ENCODE data around the gene RNF39. TPM values are rescaled to one million over a fixed set of nuclear protein-coding genes. Genes with fewer than 3 reads are reported as not detected.

The RNF39 gene
- total and polyA plus RNA-seq, 2 of the 13 experiments (the other 11 are each of a cell fraction or from before 2014, with no cell fraction given) = 0.13 to 1.8 TPM

- TF ChIP-seq ZNF609 (CRISPR knock-in tag; IDR thresholded peaks at IDR 0.05; ENCODE audit: borderline replicate concordance) (no peak), SNRNP70 (IDR thresholded peaks at IDR 0.05; ENCODE audit: low read depth, low read length) (no peak), KDM5A (IDR thresholded peaks at IDR 0.05; ENCODE audit: borderline replicate concordance, low read length) (no peak; the same call in 1 of the 2 replicates), NFRKB (IDR thresholded peaks at IDR 0.05) (no peak), KDM5B (CRISPR knock-in tag; IDR thresholded peaks at IDR 0.05; ENCODE audit: borderline replicate concordance) (peak; percentile 63; the same call in 1 of the 2 replicates), ZHX1 (CRISPR knock-in tag; IDR thresholded peaks at IDR 0.05; ENCODE audit: low read depth) (0 out of 2 replicates have a peak, but pooled peaks have one; percentile 20), HOXD1 (CRISPR knock-in tag; IDR thresholded peaks at IDR 0.05) (no peak), ZNF770 (CRISPR knock-in tag; IDR thresholded peaks at IDR 0.05) (no peak), NRL (CRISPR knock-in tag; IDR thresholded peaks at IDR 0.05; ENCODE audit: borderline replicate concordance) (no peak), DR1 (CRISPR knock-in tag; IDR thresholded peaks at IDR 0.05) (no peak), HMG20B (CRISPR knock-in tag; conservative IDR thresholded peaks at IDR 0.05) (peak; percentile 33; the same call in 1 of the 2 replicates), DPF2 (CRISPR knock-in tag; IDR thresholded peaks at IDR 0.05; ENCODE audit: borderline replicate concordance, low read depth) (no peak; the same call in 1 of the 2 replicates), TRAFD1 (CRISPR knock-in tag; IDR thresholded peaks at IDR 0.05; ENCODE audit: borderline replicate concordance) (no peak), ERF (CRISPR knock-in tag; IDR thresholded peaks at IDR 0.05) (peak; percentile 92), ZNF253 (CRISPR knock-in tag; IDR thresholded peaks at IDR 0.05; ENCODE audit: borderline replicate concordance) (no peak)
These were observed 27.7 kb upstream of the RNF39 start (continued) for GRCh38 chr6:30102970-30103871.

Measured in HepG2 (cell line).